C4-2B (cell line): ENCODE data around the gene CAMKK2.

Experiments used
- H3K27ac ChIP-seq: fragments of 450-650 bp; 2 replicates; pipeline ENCODE4 v1.5.1; 2017
- CTCF ChIP-seq: fragments of 450-650 bp; conservative IDR thresholded peaks from 2 replicates; pipeline ENCODE4 v1.5.1; 2017; ENCODE audit warnings: mild to moderate bottlenecking
- ZFX ChIP-seq: fragments of 450-650 bp; IDR thresholded peaks from 2 replicates; pipeline ENCODE4 v1.6.1; 2017

Gene CAMKK2

GRCh38 chr12:121289962-121290361, 6.5 kb downstream of the CAMKK2 start:
- H3K27ac ChIP-seq = no peak overlapping the region

GRCh38 chr12:121288986-121289385, 7.5 kb downstream of the CAMKK2 start:
- H3K27ac ChIP-seq = no peak overlapping the region

More at GRCh38 chr12:121289962-121290361, 6.5 kb downstream of the CAMKK2 start:
- TF ChIP-seq CTCF (no peak), ZFX (no peak)

GRCh38 chr12:121288158-121288845, 8.2 kb downstream of the CAMKK2 start:
- TF ChIP-seq CTCF = no peak
- TF ChIP-seq ZFX = no peak

More at GRCh38 chr12:121288986-121289385, 7.5 kb downstream of the CAMKK2 start:
- TF ChIP-seq CTCF = no peak
- no peak for TF ChIP-seq ZFX

GRCh38 chr12:121287267-121287954, 9.1 kb downstream of the CAMKK2 start:
- no peak for TF ChIP-seq CTCF
- TF ChIP-seq ZFX = no peak

More at GRCh38 chr12:121288158-121288845, 8.2 kb downstream of the CAMKK2 start:
- H3K27ac ChIP-seq = no peak overlapping the region

GRCh38 chr12:121285856-121286255, 10.7 kb downstream of the CAMKK2 start:
- TF ChIP-seq CTCF (no peak), ZFX (no peak)
- H3K27ac ChIP-seq = no peak overlapping the region

More at GRCh38 chr12:121287267-121287954, 9.1 kb downstream of the CAMKK2 start:
- H3K27ac ChIP-seq = no peak overlapping the region

GRCh38 chr12:121284551-121285390, 11.7 kb downstream of the CAMKK2 start:
- TF ChIP-seq ZFX (no peak), CTCF (no peak)
- H3K27ac ChIP-seq = no peak overlapping the region
